Embryonic facial prominence (tissue), 1 donor: Measurements from ENCODE around the gene CACNA1C.

Experiments used
- DNase-seq: peaks from one replicate; pipeline ENCODE4 v3.0.0-alpha.2; 2016; ENCODE audit errors: extremely low spot score

CACNA1C gene

GRCh38 chr12:2414810-2415567 is 362.2 kb downstream of the CACNA1C start:
- no peak for DNase-seq

DNA sequence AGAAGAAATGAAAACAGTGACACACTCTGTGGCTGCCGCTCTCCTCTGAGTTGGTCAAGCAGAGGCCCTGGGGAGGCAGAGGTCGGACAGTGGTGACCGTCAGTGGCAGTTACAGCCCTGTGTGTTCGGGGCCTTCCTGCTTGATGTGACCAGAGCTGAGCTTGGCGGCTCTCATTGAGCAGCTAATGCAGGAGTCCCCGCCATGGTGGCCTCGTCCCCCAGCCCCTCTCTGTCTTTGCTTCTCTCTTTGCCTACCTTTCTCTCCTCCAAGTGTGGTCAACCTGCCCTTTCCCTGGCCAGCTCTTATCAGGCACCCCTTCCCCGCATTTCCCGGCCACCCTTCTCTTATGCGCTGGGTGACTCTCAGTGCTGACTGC is 362.8 kb downstream of the CACNA1C start:
- DNase-seq, result no peak

DNA sequence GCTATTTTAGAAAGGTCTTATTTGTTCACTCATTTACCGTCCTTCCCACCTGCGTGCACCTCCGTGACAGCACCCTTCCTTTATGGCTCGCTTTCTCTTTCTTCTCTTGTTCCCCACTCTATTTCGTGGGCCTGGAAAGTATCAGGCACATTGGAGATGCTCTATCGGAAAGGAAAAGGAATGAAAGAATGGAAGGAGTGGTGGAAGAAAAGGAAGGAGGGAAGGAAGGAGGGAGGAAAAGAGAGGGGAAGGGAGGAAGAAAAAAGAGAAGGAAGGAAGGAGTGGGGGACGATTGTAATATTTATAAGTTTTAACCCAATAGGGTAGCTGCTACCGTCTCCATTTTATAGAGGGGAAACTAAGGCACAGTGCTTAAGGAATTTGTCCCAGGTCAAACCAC is 363.4 kb downstream of the CACNA1C start:
- DNase-seq, result no peak

- no peak for DNase-seq
These were observed 364.8 kb downstream of the CACNA1C start for GRCh38 chr12:2417481-2418160.

- DNase-seq, result no peak
These were observed 365.8 kb downstream of the CACNA1C start for GRCh38 chr12:2418579-2418978.

- no peak for DNase-seq
These were observed 369.8 kb downstream of the CACNA1C start for GRCh38 chr12:2422591-2422990.

DNA sequence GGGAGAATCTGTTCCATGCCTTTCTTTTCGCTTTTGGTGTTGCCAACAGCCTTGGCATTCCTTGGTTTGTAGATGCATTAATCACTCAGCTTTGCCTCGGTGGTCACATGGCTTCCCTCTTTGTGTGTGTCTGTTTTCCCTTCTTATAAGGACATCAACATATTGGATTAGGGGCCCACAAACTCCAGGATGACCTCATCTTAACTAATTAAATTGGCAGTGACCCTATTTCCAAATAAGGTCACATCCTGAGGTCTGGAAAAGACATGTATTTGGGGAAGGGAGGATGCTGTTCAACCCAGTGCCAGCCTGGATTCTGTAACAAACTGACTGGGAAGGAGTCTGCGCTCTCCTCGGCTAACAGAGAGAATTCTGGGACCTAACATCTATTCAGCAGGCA is 376.2 kb downstream of the CACNA1C start:
- no peak for DNase-seq

- DNase-seq, result no peak
These were observed 379.0 kb downstream of the CACNA1C start for GRCh38 chr12:2431810-2432209.

DNA sequence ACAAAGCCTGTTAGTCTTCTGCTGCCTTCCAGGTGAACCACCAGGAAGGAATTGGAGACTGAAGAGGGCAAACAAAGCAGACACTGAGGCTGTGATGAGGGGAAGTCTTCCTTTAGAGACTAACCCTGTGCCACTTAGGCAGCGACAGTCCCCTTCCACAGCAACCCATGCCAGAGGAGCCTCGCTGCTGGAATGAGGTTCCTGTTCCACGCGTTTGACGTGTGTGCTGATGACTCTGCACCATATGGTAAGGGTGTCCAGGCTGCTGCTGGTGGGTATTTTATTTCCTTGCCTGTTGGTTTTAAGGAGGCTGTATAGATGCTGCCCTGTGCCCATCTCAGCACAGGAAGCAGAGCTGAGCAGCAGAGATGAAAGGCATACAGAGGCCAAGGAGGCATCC is 380.1 kb downstream of the CACNA1C start:
- no peak for DNase-seq

DNA sequence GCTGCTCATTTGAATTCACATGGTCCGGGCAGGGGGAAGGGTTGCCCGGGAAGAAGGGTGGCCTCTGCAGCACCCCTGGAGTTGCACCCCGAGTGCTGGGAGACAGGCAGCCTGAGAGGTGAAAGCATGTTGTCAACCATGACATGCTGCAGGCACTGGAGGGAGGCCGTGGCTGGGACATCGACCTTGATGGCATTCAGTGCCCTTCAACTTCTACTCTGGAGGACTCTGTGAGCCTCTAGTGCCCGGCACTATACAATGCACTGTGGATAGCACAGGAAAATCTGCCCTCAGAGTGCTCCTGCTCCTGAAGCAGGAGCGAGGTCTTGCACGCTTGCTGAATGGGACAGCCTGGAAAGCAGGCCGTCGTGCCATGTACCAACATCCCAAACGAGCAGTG is 382.7 kb downstream of the CACNA1C start:
- DNase-seq, result no peak

GRCh38 chr12:2439332-2440100 is 386.7 kb downstream of the CACNA1C start:
- DNase-seq, result no peak

DNA sequence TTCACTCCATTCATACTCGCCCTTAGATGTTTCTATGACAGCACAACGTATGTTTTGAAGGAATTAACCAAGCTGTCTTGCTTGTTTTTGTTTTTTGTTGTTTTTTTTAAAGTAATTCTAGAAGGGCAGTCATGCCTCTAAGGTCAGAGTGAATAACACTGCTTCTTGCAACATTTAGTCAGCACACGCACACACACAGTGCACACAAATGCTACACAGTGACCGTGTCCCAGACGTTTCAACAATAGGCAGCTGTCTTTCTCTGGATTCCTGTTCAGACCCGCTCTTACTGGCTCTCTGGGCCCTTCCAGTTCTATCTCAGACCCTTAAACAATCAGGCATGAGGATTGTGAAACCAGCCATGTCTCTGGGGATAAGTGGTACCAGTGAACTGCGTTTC is 391.0 kb downstream of the CACNA1C start:
- DNase-seq, result no peak

GRCh38 chr12:2445968-2446367 is 393.2 kb downstream of the CACNA1C start:
- DNase-seq, result no peak

- DNase-seq, result no peak
These were observed 395.1 kb downstream of the CACNA1C start for GRCh38 chr12:2447861-2448260.

- no peak for DNase-seq
These were observed 396.8 kb downstream of the CACNA1C start for GRCh38 chr12:2449586-2449985.

DNA sequence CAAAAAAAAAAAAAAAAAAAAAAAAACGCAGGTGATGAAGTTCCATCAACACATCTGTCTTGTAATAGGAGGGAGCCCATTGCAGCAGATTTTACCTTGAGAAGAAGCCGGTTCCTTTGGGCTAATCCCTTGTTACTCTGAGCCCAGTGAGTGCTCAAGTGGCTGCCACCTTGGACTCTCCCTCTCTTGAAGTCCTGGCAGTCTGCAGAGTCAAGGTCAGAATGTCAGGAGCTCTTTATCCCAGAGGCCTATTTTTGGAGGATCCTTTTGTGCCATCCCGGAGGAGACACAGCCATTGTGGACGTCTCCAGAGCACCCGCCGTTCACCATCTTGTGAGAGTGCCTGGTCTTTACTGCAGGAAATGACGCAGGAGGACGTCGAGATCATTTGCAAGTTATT is 397.8 kb downstream of the CACNA1C start:
- no peak for DNase-seq

GRCh38 chr12:2451025-2451424 is 398.2 kb downstream of the CACNA1C start:
- no peak for DNase-seq

DNA sequence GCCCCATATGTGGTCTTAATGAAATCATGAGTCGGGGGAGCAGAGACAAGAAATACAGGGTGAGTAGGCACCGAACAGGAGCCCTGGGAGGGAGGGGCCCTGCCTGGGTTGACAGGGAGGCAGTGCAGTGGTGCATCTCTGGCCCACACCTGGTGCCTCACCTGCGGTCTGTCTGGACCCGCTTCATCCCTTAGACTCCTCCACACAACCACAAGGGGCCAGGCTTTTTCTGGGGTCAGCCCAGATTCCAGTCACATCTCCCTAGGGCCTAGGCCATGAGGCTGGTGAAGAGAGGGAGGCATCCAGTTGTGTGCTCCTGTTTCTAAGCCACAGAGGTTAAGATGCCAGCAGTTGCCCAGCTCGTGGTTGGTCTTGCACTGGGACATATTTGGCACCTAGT is 398.7 kb downstream of the CACNA1C start:
- no peak for DNase-seq

- no peak for DNase-seq
These were observed 400.4 kb downstream of the CACNA1C start for GRCh38 chr12:2453076-2453760.

DNA sequence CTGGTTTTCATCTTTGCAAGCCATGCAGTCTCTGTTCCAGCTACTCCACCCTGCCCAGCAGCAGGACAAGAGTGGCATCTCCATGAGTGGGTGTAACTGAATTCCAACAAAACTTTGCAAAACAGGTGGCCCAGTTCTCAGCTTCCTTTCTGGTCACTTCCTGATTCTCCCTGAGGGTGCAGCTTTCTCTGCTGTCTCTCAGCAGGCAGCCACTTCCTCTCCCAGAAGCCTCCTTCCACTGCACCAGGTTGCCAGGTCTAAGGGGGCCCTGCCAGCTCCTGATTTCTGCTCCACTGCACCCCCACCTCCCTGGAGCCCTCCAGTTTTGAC is 400.9 kb downstream of the CACNA1C start:
- DNase-seq, result no peak

GRCh38 chr12:2454601-2455177 is 401.9 kb downstream of the CACNA1C start:
- DNase-seq, result no peak

DNA sequence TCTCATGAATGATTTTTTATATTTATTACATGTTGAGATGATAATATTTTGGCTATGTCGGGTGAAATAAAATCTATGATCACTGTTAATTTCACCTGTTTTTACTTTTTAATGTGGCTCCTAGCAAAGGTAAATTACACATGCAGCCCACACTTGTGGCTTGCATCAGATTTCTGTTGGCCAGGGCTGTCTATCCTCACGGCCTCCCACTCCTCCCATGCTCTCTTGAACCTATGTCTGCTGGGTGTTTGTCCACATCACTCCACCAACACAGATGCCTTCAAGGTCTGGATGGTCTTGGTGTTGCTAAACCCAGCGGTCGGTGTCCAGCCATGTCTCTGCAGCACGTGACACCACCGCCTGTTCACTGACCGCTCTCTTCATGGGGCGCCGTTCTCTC is 402.6 kb downstream of the CACNA1C start:
- no peak for DNase-seq
